ENCODE measurements around the gene P2RY13.

P2RY13 gene

GRCh38 chr3:151351219-151351618 is 21.9 kb upstream of the P2RY13 start:
- H3K36me3 ChIP-seq (ENCODE audit: control insufficient read depth in 1 of 2, insufficient read depth in 2 of 2, low read length in 2 of 2) = no peaks in the 10 kb centered on the region

DNA sequence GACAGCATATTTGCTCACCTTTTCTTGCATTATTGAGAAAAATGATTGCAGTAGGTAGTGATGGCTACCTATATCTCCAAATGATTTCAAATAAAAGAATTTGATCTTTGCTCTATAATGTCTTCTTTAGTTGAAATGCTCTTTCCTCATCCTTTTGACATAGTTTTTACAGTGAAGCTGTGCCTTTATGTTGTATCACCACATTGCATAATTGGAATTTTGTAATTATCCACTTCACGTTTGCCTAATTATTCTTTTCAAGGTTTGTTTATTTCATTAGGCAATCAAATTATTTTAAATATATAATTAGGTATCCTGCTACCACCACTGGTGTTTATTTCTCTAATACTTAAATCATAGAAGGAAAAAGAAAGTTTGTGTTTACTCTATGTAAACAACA is 21.3 kb upstream of the P2RY13 start:
- Histone ChIP-seq H3K27me3 (ENCODE audit: control insufficient read depth in 1 of 2, insufficient read depth in 2 of 2, low read length in 2 of 2) (no peaks in the 10 kb centered on the region), H3K9me3 (ENCODE audit: control insufficient read depth in 1 of 2, low read length in 2 of 2) (no peaks in the 10 kb centered on the region), H3K9ac (ENCODE audit: low read depth in 1 of 2, low read length in 2 of 2) (no peak overlapping the region), H3K4me3 (ENCODE audit: low read depth in 1 of 2, low read length in 2 of 2) (no peak overlapping the region), H3K36me3 (ENCODE audit: control insufficient read depth in 1 of 2, insufficient read depth in 2 of 2, low read length in 2 of 2) (no peaks in the 10 kb centered on the region), H3K27ac (ENCODE audit: low read depth, low read length) (no peak overlapping the region), H3K4me1 (ENCODE audit: control insufficient read depth in 1 of 2, insufficient read depth in 2 of 2, low read length in 2 of 2) (peaks cover 0 to 5% of the 10 kb centered on the region in 2 donors)

More at GRCh38 chr3:151351219-151351618, 21.9 kb upstream of the P2RY13 start:
- H3K4me3 ChIP-seq (ENCODE audit: low read depth in 1 of 2, low read length in 2 of 2) = no peak overlapping the region
- H3K9ac ChIP-seq (ENCODE audit: low read depth in 1 of 2, low read length in 2 of 2) = no peak overlapping the region
- H3K4me1 ChIP-seq (ENCODE audit: control insufficient read depth in 1 of 2, insufficient read depth in 2 of 2, low read length in 2 of 2) = peaks cover 0 to 5% of the 10 kb centered on the region in 2 donors
- no peaks in the 10 kb centered on the region for H3K27me3 ChIP-seq (ENCODE audit: control insufficient read depth in 1 of 2, insufficient read depth in 2 of 2, low read length in 2 of 2)
- no peak overlapping the region for H3K27ac ChIP-seq (ENCODE audit: low read depth, low read length)
- H3K9me3 ChIP-seq (ENCODE audit: control insufficient read depth in 1 of 2, low read length in 2 of 2) = no peaks in the 10 kb centered on the region

DNA sequence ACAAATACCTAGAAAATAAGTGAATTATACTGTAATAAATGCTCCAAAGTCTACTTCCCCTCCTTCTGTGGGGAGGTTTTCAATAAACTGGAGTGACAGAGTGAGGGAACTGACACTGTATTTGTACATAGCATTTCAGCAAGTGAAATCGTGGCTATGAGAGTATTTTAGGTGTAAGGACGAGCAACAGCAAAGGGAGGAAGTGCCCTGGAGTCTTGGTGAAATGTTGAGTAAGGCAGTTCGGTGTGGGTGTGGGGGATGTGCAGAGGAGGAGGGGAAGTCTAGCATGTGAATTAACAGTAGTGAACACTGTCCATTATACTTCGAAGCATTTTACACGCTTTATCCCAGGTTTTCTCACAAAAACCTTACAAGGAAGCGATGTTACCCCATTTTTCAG is 18.1 kb upstream of the P2RY13 start:
- H3K9me3 ChIP-seq (ENCODE audit: control insufficient read depth in 1 of 2, low read length in 2 of 2) = no peaks in the 10 kb centered on the region
- no peaks in the 10 kb centered on the region for H3K36me3 ChIP-seq (ENCODE audit: control insufficient read depth in 1 of 2, insufficient read depth in 2 of 2, low read length in 2 of 2)
- H3K27ac ChIP-seq (ENCODE audit: low read depth, low read length) = no peak overlapping the region
- no peaks in the 10 kb centered on the region for H3K27me3 ChIP-seq (ENCODE audit: control insufficient read depth in 1 of 2, insufficient read depth in 2 of 2, low read length in 2 of 2)
- no peak overlapping the region for H3K9ac ChIP-seq (ENCODE audit: low read depth in 1 of 2, low read length in 2 of 2)
- no peak overlapping the region for H3K4me3 ChIP-seq (ENCODE audit: low read depth in 1 of 2, low read length in 2 of 2)
- H3K4me1 ChIP-seq (ENCODE audit: control insufficient read depth in 1 of 2, insufficient read depth in 2 of 2, low read length in 2 of 2) = peaks cover 0 to 5% of the 10 kb centered on the region in 2 donors

DNA sequence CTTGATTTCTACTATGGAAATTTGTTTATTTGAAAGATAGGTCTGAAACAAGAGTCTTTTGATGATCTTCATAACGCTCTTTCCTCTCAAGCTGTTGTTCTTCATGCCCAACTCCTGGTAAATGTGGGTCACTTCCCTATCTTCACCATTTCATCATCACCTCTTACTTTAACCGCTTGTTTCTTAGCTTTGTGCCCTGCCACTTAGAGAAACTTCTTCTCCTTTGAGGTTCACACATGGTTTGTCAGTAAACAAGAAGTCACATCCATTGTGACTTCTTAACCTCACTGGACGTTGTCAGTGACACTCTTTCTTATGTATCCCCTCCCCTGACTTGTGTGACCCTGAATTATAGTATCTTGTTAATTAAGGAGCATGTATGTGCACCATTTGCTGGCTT is 16.9 kb upstream of the P2RY13 start:
- Histone ChIP-seq H3K4me3 (ENCODE audit: low read depth in 1 of 2, low read length in 2 of 2) (no peak overlapping the region), H3K36me3 (ENCODE audit: control insufficient read depth in 1 of 2, insufficient read depth in 2 of 2, low read length in 2 of 2) (no peaks in the 10 kb centered on the region), H3K9ac (ENCODE audit: low read depth in 1 of 2, low read length in 2 of 2) (no peak overlapping the region), H3K27me3 (ENCODE audit: control insufficient read depth in 1 of 2, insufficient read depth in 2 of 2, low read length in 2 of 2) (no peaks in the 10 kb centered on the region), H3K27ac (ENCODE audit: low read depth, low read length) (no peak overlapping the region), H3K4me1 (ENCODE audit: control insufficient read depth in 1 of 2, insufficient read depth in 2 of 2, low read length in 2 of 2) (peaks cover 0 to 5% of the 10 kb centered on the region in 2 donors), H3K9me3 (ENCODE audit: control insufficient read depth in 1 of 2, low read length in 2 of 2) (no peaks in the 10 kb centered on the region)

DNA sequence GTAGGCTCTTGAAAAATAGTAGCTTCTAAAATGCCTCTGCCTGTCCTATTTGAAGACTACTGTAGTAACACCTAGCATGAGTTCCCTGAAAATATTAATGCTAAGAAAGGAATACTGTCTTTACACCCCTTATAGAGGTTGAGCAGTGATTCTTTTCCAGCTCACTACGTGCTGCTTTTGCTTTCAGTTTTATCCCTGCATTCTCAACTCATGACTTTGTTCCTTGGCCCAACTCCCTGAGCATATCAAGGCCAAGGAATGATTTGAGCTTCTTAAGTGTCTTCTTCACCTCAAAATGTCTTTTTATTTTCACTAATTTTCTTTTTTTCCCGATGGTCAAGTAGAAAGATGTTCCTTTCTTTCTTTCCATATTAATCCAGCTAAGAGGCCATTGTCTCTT is 16.5 kb upstream of the P2RY13 start:
- peaks cover 0 to under 1% of the 10 kb centered on the region in 2 donors for H3K4me1 ChIP-seq (ENCODE audit: control insufficient read depth in 1 of 2, insufficient read depth in 2 of 2, low read length in 2 of 2)
- H3K9ac ChIP-seq (ENCODE audit: low read depth in 1 of 2, low read length in 2 of 2) = no peak overlapping the region
- H3K27ac ChIP-seq (ENCODE audit: low read depth, low read length) = no peak overlapping the region
- H3K4me3 ChIP-seq (ENCODE audit: low read depth in 1 of 2, low read length in 2 of 2) = no peak overlapping the region
- H3K27me3 ChIP-seq (ENCODE audit: control insufficient read depth in 1 of 2, insufficient read depth in 2 of 2, low read length in 2 of 2) = no peaks in the 10 kb centered on the region
- no peaks in the 10 kb centered on the region for H3K9me3 ChIP-seq (ENCODE audit: control insufficient read depth in 1 of 2, low read length in 2 of 2)
- no peaks in the 10 kb centered on the region for H3K36me3 ChIP-seq (ENCODE audit: control insufficient read depth in 1 of 2, insufficient read depth in 2 of 2, low read length in 2 of 2)

- no peaks in the 10 kb centered on the region for H3K9me3 ChIP-seq (ENCODE audit: control insufficient read depth in 1 of 2, low read length in 2 of 2)
- H3K27me3 ChIP-seq (ENCODE audit: control insufficient read depth in 1 of 2, insufficient read depth in 2 of 2, low read length in 2 of 2) = no peaks in the 10 kb centered on the region
- no peak overlapping the region for H3K27ac ChIP-seq (ENCODE audit: low read depth, low read length)
- no peaks in the 10 kb centered on the region for H3K36me3 ChIP-seq (ENCODE audit: control insufficient read depth in 1 of 2, insufficient read depth in 2 of 2, low read length in 2 of 2)
- no peak overlapping the region for H3K4me3 ChIP-seq (ENCODE audit: low read depth in 1 of 2, low read length in 2 of 2)
- no peaks in the 10 kb centered on the region for H3K4me1 ChIP-seq (ENCODE audit: control insufficient read depth in 1 of 2, insufficient read depth in 2 of 2, low read length in 2 of 2)
- H3K9ac ChIP-seq (ENCODE audit: low read depth in 1 of 2, low read length in 2 of 2) = no peak overlapping the region
These were observed 2.3 kb upstream of the P2RY13 start for GRCh38 chr3:151331696-151332095.

GRCh38 chr3:151330899-151331298 is 1.6 kb upstream of the P2RY13 start:
- no peaks in the 10 kb centered on the region for H3K36me3 ChIP-seq (ENCODE audit: control insufficient read depth in 1 of 2, insufficient read depth in 2 of 2, low read length in 2 of 2)
- no peak overlapping the region for H3K9ac ChIP-seq (ENCODE audit: low read depth in 1 of 2, low read length in 2 of 2)
- no peaks in the 10 kb centered on the region for H3K9me3 ChIP-seq (ENCODE audit: control insufficient read depth in 1 of 2, low read length in 2 of 2)

GRCh38 chr3:151330379-151330778 is 1.0 kb upstream of the P2RY13 start:
- Histone ChIP-seq H3K9ac (ENCODE audit: low read depth in 1 of 2, low read length in 2 of 2) (no peak overlapping the region), H3K9me3 (ENCODE audit: control insufficient read depth in 1 of 2, low read length in 2 of 2) (no peaks in the 10 kb centered on the region), H3K27me3 (ENCODE audit: control insufficient read depth in 1 of 2, insufficient read depth in 2 of 2, low read length in 2 of 2) (no peaks in the 10 kb centered on the region), H3K36me3 (ENCODE audit: control insufficient read depth in 1 of 2, insufficient read depth in 2 of 2, low read length in 2 of 2) (no peaks in the 10 kb centered on the region), H3K27ac (ENCODE audit: low read depth, low read length) (no peak overlapping the region), H3K4me3 (ENCODE audit: low read depth in 1 of 2, low read length in 2 of 2) (no peak overlapping the region), H3K4me1 (ENCODE audit: control insufficient read depth in 1 of 2, insufficient read depth in 2 of 2, low read length in 2 of 2) (no peaks in the 10 kb centered on the region)

More at GRCh38 chr3:151330899-151331298, 1.6 kb upstream of the P2RY13 start:
- no peak overlapping the region for H3K4me3 ChIP-seq (ENCODE audit: low read depth in 1 of 2, low read length in 2 of 2)
- H3K27me3 ChIP-seq (ENCODE audit: control insufficient read depth in 1 of 2, insufficient read depth in 2 of 2, low read length in 2 of 2) = no peaks in the 10 kb centered on the region
- no peak overlapping the region for H3K27ac ChIP-seq (ENCODE audit: low read depth, low read length)
- H3K4me1 ChIP-seq (ENCODE audit: control insufficient read depth in 1 of 2, insufficient read depth in 2 of 2, low read length in 2 of 2) = no peaks in the 10 kb centered on the region

GRCh38 chr3:151328298-151328995 is 902 bp downstream of the P2RY13 start:
- H3K27ac ChIP-seq (ENCODE audit: low read depth, low read length) = no peak overlapping the region
- no peaks in the 10 kb centered on the region for H3K27me3 ChIP-seq (ENCODE audit: control insufficient read depth in 1 of 2, insufficient read depth in 2 of 2, low read length in 2 of 2)
- H3K4me3 ChIP-seq (ENCODE audit: low read depth in 1 of 2, low read length in 2 of 2) = peak overlapping the region; percentile 3 to 5
- H3K4me1 ChIP-seq (ENCODE audit: control insufficient read depth in 1 of 2, insufficient read depth in 2 of 2, low read length in 2 of 2) = no peaks in the 10 kb centered on the region
- H3K9ac ChIP-seq (ENCODE audit: low read depth in 1 of 2, low read length in 2 of 2) = no peak overlapping the region
- no peaks in the 10 kb centered on the region for H3K36me3 ChIP-seq (ENCODE audit: control insufficient read depth in 1 of 2, insufficient read depth in 2 of 2, low read length in 2 of 2)
- H3K9me3 ChIP-seq (ENCODE audit: control insufficient read depth in 1 of 2, low read length in 2 of 2) = no peaks in the 10 kb centered on the region

DNA sequence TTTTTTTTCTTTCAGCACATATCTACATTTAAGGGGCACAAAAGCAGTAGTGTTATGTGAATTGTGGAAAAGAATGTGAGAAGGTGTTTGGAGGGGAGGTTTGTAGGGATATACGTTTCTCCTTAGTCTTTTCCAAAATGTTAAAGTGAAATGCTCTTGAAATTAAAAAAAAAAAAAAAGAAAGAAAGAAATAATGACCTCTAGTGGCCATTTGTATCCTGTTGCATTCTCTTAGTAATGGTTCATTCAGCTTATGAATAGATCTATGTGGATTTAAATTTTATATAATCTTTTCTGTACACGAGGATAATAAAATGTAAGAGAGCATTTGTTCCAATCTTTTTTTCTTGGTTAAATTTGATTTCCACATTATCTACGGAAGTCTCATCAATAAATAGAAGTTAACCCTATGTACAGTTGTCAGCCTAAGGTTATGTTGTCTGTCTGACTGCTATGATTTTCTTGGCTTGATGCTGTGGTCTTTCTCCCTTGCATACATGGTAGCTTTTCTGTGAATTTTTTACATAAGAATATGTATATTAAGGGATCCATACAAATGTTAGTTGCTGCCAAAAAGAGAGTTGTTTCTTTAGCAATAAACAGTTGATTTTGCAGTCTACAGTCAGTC is 1.7 kb downstream of the P2RY13 start:
- Histone ChIP-seq H3K36me3 (ENCODE audit: control insufficient read depth in 1 of 2, insufficient read depth in 2 of 2, low read length in 2 of 2) (no peaks in the 10 kb centered on the region), H3K9me3 (ENCODE audit: control insufficient read depth in 1 of 2, low read length in 2 of 2) (no peaks in the 10 kb centered on the region), H3K9ac (ENCODE audit: low read depth in 1 of 2, low read length in 2 of 2) (no peak overlapping the region), H3K27me3 (ENCODE audit: control insufficient read depth in 1 of 2, insufficient read depth in 2 of 2, low read length in 2 of 2) (no peaks in the 10 kb centered on the region), H3K4me3 (ENCODE audit: low read depth in 1 of 2, low read length in 2 of 2) (peak overlapping the region; percentile 3 to 45), H3K4me1 (ENCODE audit: control insufficient read depth in 1 of 2, insufficient read depth in 2 of 2, low read length in 2 of 2) (no peaks in the 10 kb centered on the region), H3K27ac (ENCODE audit: low read depth, low read length) (no peak overlapping the region)

Measured in duodenal mucosa (tissue), 2 donors.